HUDEP-2 (cell line): Measurements from ENCODE around the gene WNT7B.

Experiments used
- DNase-seq, 76 experiments: peaks; one replicate each; lab custom pipeline; 2025; ENCODE audit not compliant: unreplicated experiment in 76 of 76; lab: John Stamatoyannopoulos, UW

WNT7B gene

GRCh38 chr22:45933506-45934167 is 43.3 kb downstream of the WNT7B start:
- no peak for DNase-seq

GRCh38 chr22:45932071-45932470 is 44.9 kb downstream of the WNT7B start:
- DNase-seq: no peak

- DNase-seq: no peak
These were observed 45.9 kb downstream of the WNT7B start for GRCh38 chr22:45931042-45931441.

- peak in 36 of 76 experiments; percentile 2 to 52 (median 20) for DNase-seq
These were observed 46.6 kb downstream of the WNT7B start for GRCh38 chr22:45930324-45930723.

- no peak for DNase-seq
These were observed 47.3 kb downstream of the WNT7B start for GRCh38 chr22:45929649-45930048.

GRCh38 chr22:45928726-45929368 is 48.1 kb downstream of the WNT7B start:
- DNase-seq: no peak

GRCh38 chr22:45927059-45927458 is 49.9 kb downstream of the WNT7B start:
- DNase-seq: no peak

GRCh38 chr22:45926433-45926832 is 50.5 kb downstream of the WNT7B start:
- DNase-seq: no peak

GRCh38 chr22:45925811-45926351 is 51.1 kb downstream of the WNT7B start:
- DNase-seq: no peak

GRCh38 chr22:45923835-45924234 is 53.1 kb downstream of the WNT7B start:
- no peak for DNase-seq

GRCh38 chr22:45923212-45923611 is 53.8 kb downstream of the WNT7B start:
- no peak for DNase-seq

- DNase-seq: no peak
These were observed 54.3 kb downstream of the WNT7B start for GRCh38 chr22:45922661-45923060.

GRCh38 chr22:45922256-45922655 is 54.7 kb downstream of the WNT7B start:
- DNase-seq: no peak

- no peak for DNase-seq
These were observed 57.3 kb downstream of the WNT7B start for GRCh38 chr22:45919504-45920286.

- DNase-seq: no peak
These were observed 58.2 kb downstream of the WNT7B start for GRCh38 chr22:45918459-45919370.

- DNase-seq: no peak
These were observed 59.1 kb downstream of the WNT7B start for GRCh38 chr22:45917700-45918458.

GRCh38 chr22:45917146-45917545 is 59.8 kb downstream of the WNT7B start:
- no peak for DNase-seq

GRCh38 chr22:45916515-45916914 is 60.4 kb downstream of the WNT7B start:
- DNase-seq: no peak

- DNase-seq: no peak
These were observed 61.1 kb downstream of the WNT7B start for GRCh38 chr22:45915841-45916240.

GRCh38 chr22:45915151-45915550 is 61.8 kb downstream of the WNT7B start:
- DNase-seq: no peak
